GM12892 (cell line): ENCODE measurements around the gene SETX.

Source experiments
- POLR2A ChIP-seq: IDR thresholded peaks from 2 replicates; pipeline ENCODE4 v1.6.1; 2011; ENCODE audit warnings: low read depth, low read length, control low read depth
- POLR2AphosphoS5 ChIP-seq: IDR thresholded peaks from 2 replicates; pipeline ENCODE4 v1.6.1; 2011; ENCODE audit warnings: low read depth, low read length, control low read depth
- TAF1 ChIP-seq: IDR thresholded peaks from 2 replicates; pipeline ENCODE4 v1.6.1; 2011; ENCODE audit warnings: low read depth, mild to moderate bottlenecking, control low read depth, low read length, borderline replicate concordance

DNA sequence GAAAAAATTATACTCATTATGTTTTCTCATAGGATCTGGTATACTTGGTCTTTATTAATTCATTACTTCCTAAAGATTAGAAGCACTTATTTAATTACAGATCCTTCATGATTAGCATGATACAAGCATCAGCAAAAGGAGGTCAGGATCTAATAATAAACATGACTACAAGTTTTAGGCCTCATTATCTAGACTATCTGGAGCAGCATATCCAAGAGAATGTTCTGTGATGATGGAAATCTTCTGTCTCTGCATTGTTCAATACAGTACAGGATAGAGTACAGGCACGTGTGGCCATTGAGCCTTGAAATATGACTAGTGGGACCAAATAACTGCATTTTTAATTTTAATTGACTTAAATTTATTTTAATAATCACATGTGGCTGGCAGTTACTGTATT lies 21.2 kb downstream of the SETX start:
- TF ChIP-seq POLR2A (no peak), TAF1 (no peak), POLR2AphosphoS5 (no peak)
